ENCODE measurements around the gene ABCA7. TPM values are rescaled to one million over a fixed set of nuclear protein-coding genes. Genes with fewer than 3 reads are reported as not detected.

ABCA7 gene
- total and polyA plus RNA-seq, 3 donors from 2014 or later = 7.3 to 14.6 (median 12.1) TPM

- intact Hi-C loops (cut with DNase I; ENCODE audit: low total_unique reads) = no loop called here
- no peaks in the 10 kb centered on the region for H3K9me3 ChIP-seq
- TF ChIP-seq CTCF (IDR thresholded peaks at IDR 0.05) (no peak), POLR2A (IDR thresholded peaks at IDR 0.05) (no peak)
- no peak overlapping the region for H3K27ac ChIP-seq
- no peak overlapping the region for H3K4me3 ChIP-seq
- no peaks in the 10 kb centered on the region for H3K27me3 ChIP-seq
- no peaks in the 10 kb centered on the region for H3K4me1 ChIP-seq
- H3K36me3 ChIP-seq (ENCODE audit: low read depth, missing control alignments) = no peaks in the 10 kb centered on the region
- no peak for DNase-seq
- WGBS, 2 donors = 76 to 78% methylated on average over 4 to 15 of the region's 17 CpGs
Observed at GRCh38 chr19:1049106-1049505, 9.2 kb downstream of the ABCA7 start.

GRCh38 chr19:1049800-1050199 lies 9.9 kb downstream of the ABCA7 start:
- H3K27me3 ChIP-seq = no peaks in the 10 kb centered on the region
- intact Hi-C loops (cut with DNase I; ENCODE audit: low total_unique reads) = no loop called here
- no peak for DNase-seq
- no peaks in the 10 kb centered on the region for H3K4me1 ChIP-seq
- no peaks in the 10 kb centered on the region for H3K9me3 ChIP-seq
- 19 to 51% methylated on average over 5 to 6 of the region's 11 CpGs for WGBS, 2 donors
- no peak overlapping the region for H3K27ac ChIP-seq
- no peaks in the 10 kb centered on the region for H3K36me3 ChIP-seq (ENCODE audit: low read depth, missing control alignments)
- no peak for TF ChIP-seq POLR2A (IDR thresholded peaks at IDR 0.05)
- no peak for TF ChIP-seq CTCF (IDR thresholded peaks at IDR 0.05)
- no peak overlapping the region for H3K4me3 ChIP-seq

- no peaks in the 10 kb centered on the region for H3K36me3 ChIP-seq (ENCODE audit: low read depth, missing control alignments)
- 70 to 77% methylated on average over 20 to 31 of the region's 31 CpGs for WGBS, 2 donors
- TF ChIP-seq POLR2A (IDR thresholded peaks at IDR 0.05) (no peak), CTCF (IDR thresholded peaks at IDR 0.05) (no peak)
- H3K4me3 ChIP-seq = no peak overlapping the region
- H3K4me1 ChIP-seq = no peaks in the 10 kb centered on the region
- no peak overlapping the region for H3K27ac ChIP-seq
- DNase-seq = no peak
- H3K9me3 ChIP-seq = no peaks in the 10 kb centered on the region
- no peaks in the 10 kb centered on the region for H3K27me3 ChIP-seq
- intact Hi-C loops (cut with DNase I; ENCODE audit: low total_unique reads) = no loop called here
Observed at GRCh38 chr19:1050989-1051788, 11.3 kb downstream of the ABCA7 start.

- Histone ChIP-seq H3K27ac (no peak overlapping the region), H3K27me3 (no peaks in the 10 kb centered on the region), H3K36me3 (ENCODE audit: low read depth, missing control alignments) (no peaks in the 10 kb centered on the region), H3K4me3 (no peak overlapping the region), H3K9me3 (no peaks in the 10 kb centered on the region), H3K4me1 (no peaks in the 10 kb centered on the region)
- TF ChIP-seq POLR2A (IDR thresholded peaks at IDR 0.05) = no peak
- TF ChIP-seq CTCF (IDR thresholded peaks at IDR 0.05) = no peak
- intact Hi-C loops (cut with DNase I; ENCODE audit: low total_unique reads) = no loop called here
- 88 to 92% methylated on average over 11 to 17 of the region's 17 CpGs for WGBS, 2 donors
- no peak for DNase-seq
Observed at GRCh38 chr19:1051791-1052190, 11.9 kb downstream of the ABCA7 start.

Data from testis (tissue), 3 donors.